GM12878 (cell line): ENCODE results near the gene ARHGAP32. TPM values are rescaled to one million over a fixed set of nuclear protein-coding genes. Genes with fewer than 3 reads are reported as not detected.
"Not testable (repeated sequence)": the region's sequence is repeated elsewhere in the genome, so short reads cannot be mapped to it uniquely, and the experiment has no call there.

ENCODE experiments used
- ATAC-seq: fragments of 200-7000 bp; cut with Tn5 transposase; 3 replicates; pipeline ENCODE4 v1.9.1; 2020; ENCODE audit warnings: mild to moderate bottlenecking, moderate library complexity
- BruUV-seq: library from RNA; stranded (reverse); fragments of 400-500 nt; replicated peaks from 2 replicates; lab custom pipeline; 2021; lab: Mats Ljungman, UMichigan
- CTCF ChIA-PET: fragments of 300-600 bp; sonication (Branson Sonifier 250); formaldehyde crosslinking; extraction: SDS; loops from one replicate; lab custom pipeline; 2021; ENCODE audit warnings: inconsistent platforms; lab: Yijun Ruan, JAX
- POLR2A ChIA-PET: fragments of 350-600 bp; formaldehyde crosslinking; extraction: SDS; loops from one replicate; lab custom pipeline; 2021; ENCODE audit warnings: inconsistent platforms; lab: Charles Lee
- RAD21 ChIA-PET: fragments of 300-600 bp; sonication (Branson Sonifier 250); formaldehyde crosslinking; loops from one replicate; lab custom pipeline; 2023; ENCODE audit warnings: antibody characterized with exemption; ENCODE audit not compliant: unreplicated experiment; lab: Charles Lee
- SMC1A ChIA-PET: fragments of 300-600 bp; sonication (Branson Sonifier 250); formaldehyde crosslinking; loops from one replicate; lab custom pipeline; 2023; ENCODE audit not compliant: unreplicated experiment, uncharacterized antibody; lab: Charles Lee
- DNase-seq: peaks from one replicate; pipeline ENCODE4 v3.0.0-alpha.2; 2011; ENCODE audit warnings: low read depth, low spot score
- FAIRE-seq: peaks from 3 replicates; lab custom pipeline; 2011; peaks lifted over from hg19 to GRCh38; lab: Jason Lieb, UNC
- H2AFZ ChIP-seq: 2 replicates; pipeline ENCODE4 v1.6.0; 2011; ENCODE audit warnings: low read depth, low read length, control low read depth; ENCODE audit not compliant: control insufficient read depth
- H3K27ac ChIP-seq: 2 replicates; pipeline ENCODE4 v1.5.1; 2011; ENCODE audit warnings: control low read depth; ENCODE audit not compliant: control insufficient read depth, insufficient read depth
- H3K27me3 ChIP-seq, 2 experiments: replicated peaks in 1 of 2; 2 replicates each; pipeline versions ENCODE4 v1.6.0 to v1.6.1; 2011; ENCODE audit warnings: low read length in 1 of 2; ENCODE audit not compliant: control insufficient read depth in 2 of 2, insufficient read depth in 2 of 2
- H3K36me3 ChIP-seq, 2 experiments: 2 replicates each; pipeline ENCODE4 v1.5.1; 2011; ENCODE audit warnings: low read length in 1 of 2; ENCODE audit not compliant: control insufficient read depth in 2 of 2, insufficient read depth in 2 of 2
- H3K4me1 ChIP-seq: 2 replicates; pipeline ENCODE4 v1.6.1; 2011; ENCODE audit warnings: mild to moderate bottlenecking, low read length, moderate library complexity, mixed read lengths; ENCODE audit not compliant: control insufficient read depth, insufficient read depth
- H3K4me2 ChIP-seq: 2 replicates; pipeline ENCODE4 v1.6.0; 2011; ENCODE audit warnings: control low read depth; ENCODE audit not compliant: control insufficient read depth, insufficient read depth
- H3K4me3 ChIP-seq: fragments of 200-600 bp; sonication (generic); 2 replicates; pipeline ENCODE4 v1.5.1; 2016
- H3K79me2 ChIP-seq: 2 replicates; pipeline ENCODE4 v1.6.0; 2011; ENCODE audit warnings: low read length; ENCODE audit not compliant: control insufficient read depth, insufficient read depth
- H3K9ac ChIP-seq: 2 replicates; pipeline ENCODE4 v1.8.0; 2011; ENCODE audit warnings: low read length, control low read depth, mixed read lengths; ENCODE audit not compliant: control insufficient read depth, insufficient read depth
- H3K9me3 ChIP-seq: replicated peaks from 3 replicates; pipeline ENCODE4 v1.5.1; 2011; ENCODE audit warnings: mild to moderate bottlenecking, low read length; ENCODE audit not compliant: control insufficient read depth, insufficient read depth
- H4K20me1 ChIP-seq: 2 replicates; pipeline ENCODE4 v1.6.0; 2011; ENCODE audit not compliant: control insufficient read depth, insufficient read depth
- BMI1 ChIP-seq: fragments of 450-650 bp; IDR thresholded peaks from 2 replicates; pipeline ENCODE4 v1.6.1; 2016; ENCODE audit warnings: mild to moderate bottlenecking, moderate library complexity, borderline replicate concordance
- CBFB ChIP-seq: IDR thresholded peaks from 2 replicates; pipeline ENCODE4 v1.6.1; 2016; ENCODE audit warnings: antibody characterized with exemption, low read depth
- PAX5 ChIP-seq: IDR thresholded peaks from 2 replicates; pipeline ENCODE4 v1.6.1; 2011; ENCODE audit warnings: low read depth, low read length, borderline replicate concordance
- SREBF1 ChIP-seq: IDR thresholded peaks from 2 replicates; pipeline ENCODE4 v1.6.1; 2012; ENCODE audit warnings: mild to moderate bottlenecking, low read length
- WGBS: methylation state at CpG from one replicate; pipeline ENCODE4 v1.1.6; 2016; ENCODE audit warnings: low lambda C conversion rate; ENCODE audit not compliant: insufficient replicate concordance, insufficient coverage; ENCODE audit errors: missing lambda C conversion rate; 5-methylcytosine and 5-hydroxymethylcytosine counted together
- in situ Hi-C: fragments of 300-500 bp; cut with MboI; formaldehyde crosslinking; loops from 9 replicates; pipeline ENCODE4 v1.14.3; 2018; ENCODE audit warnings: mixed read lengths
- intact Hi-C: fragments of 100-400 bp; cut with micrococcal nuclease; formaldehyde crosslinking; loops from one replicate; pipeline ENCODE4 v1.14.2; 2022; ENCODE audit not compliant: unreplicated experiment
- polyA plus RNA-seq, 11 experiments: library from polyadenylated mRNA; depleted of rRNA in 4 of 11; unstranded in 6 of 11; stranded (reverse) in 5 of 11; fragments of >200 nt; fragmentation: Nextera tagmentation in 4 of 11; fragmentation: Illumina TruSeq in 1 of 11; extraction: Ambion mirVana in 4 of 11; extraction: Trizol in 1 of 11; gene quantifications; 1 replicate in 1 of 11; 2 replicates in 10 of 11; pipeline versions ENCODE4 v1.2.1 to v1.2.3, GENCODE V29; 2011 to 2016; ENCODE audit warnings: inconsistent platforms in 2 of 11, missing spikeins in 2 of 11, low read depth in 1 of 11
- total RNA-seq, 4 experiments: library from RNA; depleted of rRNA in 3 of 4; stranded (reverse); fragments of >200 nt in 3 of 4; fragmentation: Illumina TruSeq in 1 of 4; extraction: Trizol in 1 of 4; gene quantifications; 2 replicates each; pipeline versions ENCODE4 v1.2.1 to v1.2.3, GENCODE V29; 2013 to 2021
- TF ChIP-seq, protein P1 (sequence below): fragments of 450-650 bp; IDR thresholded peaks from 2 replicates; pipeline ENCODE4 v1.6.1; 2017; ENCODE audit warnings: mild to moderate bottlenecking

Gene ARHGAP32
- total and polyA plus RNA-seq, 10 of the 15 experiments (the other 5 are each of a cell fraction or from before 2014, with no cell fraction given), result under 0.01 to 0.46 (median 0.12) TPM; not detected in 1

DNA sequence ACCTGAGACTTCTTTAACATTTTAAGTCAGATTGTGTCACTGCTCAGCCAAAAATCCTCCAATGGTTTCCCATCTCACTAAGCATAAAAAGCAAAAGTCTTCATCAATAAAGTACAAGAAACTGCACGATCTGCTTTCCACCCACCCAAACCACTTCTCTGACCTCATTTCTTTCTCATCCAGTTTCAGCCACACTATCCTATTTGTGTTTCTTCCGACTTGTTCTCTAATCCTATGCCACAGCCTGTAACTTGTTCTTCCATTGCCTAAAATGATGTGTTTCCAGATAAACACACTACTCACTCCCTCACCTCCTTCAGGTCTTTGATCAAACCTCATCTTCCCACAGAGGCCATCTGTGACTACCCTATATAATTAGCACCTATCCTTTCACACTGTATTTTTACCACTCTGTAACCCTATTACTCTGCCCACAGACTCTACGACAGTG lies 28.4 kb downstream of the ARHGAP32 start (continued):
- TF ChIP-seq, protein P1, sequence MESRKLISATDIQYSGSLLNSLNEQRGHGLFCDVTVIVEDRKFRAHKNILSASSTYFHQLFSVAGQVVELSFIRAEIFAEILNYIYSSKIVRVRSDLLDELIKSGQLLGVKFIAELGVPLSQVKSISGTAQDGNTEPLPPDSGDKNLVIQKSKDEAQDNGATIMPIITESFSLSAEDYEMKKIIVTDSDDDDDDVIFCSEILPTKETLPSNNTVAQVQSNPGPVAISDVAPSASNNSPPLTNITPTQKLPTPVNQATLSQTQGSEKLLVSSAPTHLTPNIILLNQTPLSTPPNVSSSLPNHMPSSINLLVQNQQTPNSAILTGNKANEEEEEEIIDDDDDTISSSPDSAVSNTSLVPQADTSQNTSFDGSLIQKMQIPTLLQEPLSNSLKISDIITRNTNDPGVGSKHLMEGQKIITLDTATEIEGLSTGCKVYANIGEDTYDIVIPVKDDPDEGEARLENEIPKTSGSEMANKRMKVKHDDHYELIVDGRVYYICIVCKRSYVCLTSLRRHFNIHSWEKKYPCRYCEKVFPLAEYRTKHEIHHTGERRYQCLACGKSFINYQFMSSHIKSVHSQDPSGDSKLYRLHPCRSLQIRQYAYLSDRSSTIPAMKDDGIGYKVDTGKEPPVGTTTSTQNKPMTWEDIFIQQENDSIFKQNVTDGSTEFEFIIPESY, result no peak
- TF ChIP-seq CBFB (no peak), BMI1 (no peak), PAX5 (no peak), SREBF1 (no peak)
- TF ChIP-seq, all 136 proteins: peak for 0

DNA sequence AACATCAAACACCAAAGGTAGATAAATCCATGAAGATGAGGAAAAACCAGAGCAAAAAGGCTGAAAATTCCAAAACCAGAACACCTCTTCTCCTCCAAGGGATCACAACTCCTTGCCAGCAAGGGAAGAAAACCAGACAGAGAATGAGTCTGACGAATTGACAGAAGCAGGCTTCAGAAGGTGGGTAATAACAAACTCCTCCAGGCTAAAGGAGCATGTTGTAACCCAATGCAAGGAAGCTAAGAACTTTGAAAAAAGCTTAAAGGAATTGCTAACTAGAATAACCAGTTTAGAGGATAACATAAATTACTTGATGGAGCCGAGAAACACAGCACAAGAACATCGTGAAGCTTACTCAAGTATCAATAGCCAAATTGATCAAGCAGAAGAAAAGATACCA lies 35.0 kb downstream of the ARHGAP32 start:
- H3K4me1 ChIP-seq, H3K9me3 ChIP-seq, DNase-seq, H3K4me3 ChIP-seq, H3K4me2 ChIP-seq, SMC1A ChIA-PET, CTCF ChIA-PET, BruUV-seq, POLR2A ChIA-PET, H4K20me1 ChIP-seq, FAIRE-seq, H3K9ac ChIP-seq, in situ Hi-C loops, RAD21 ChIA-PET, H2AFZ ChIP-seq, intact Hi-C loops, H3K79me2 ChIP-seq, ATAC-seq, H3K36me3 ChIP-seq, H3K27ac ChIP-seq, H3K27me3 ChIP-seq: not testable (repeated sequence)
- 2% methylated on average over 3 of the region's 3 CpGs for whole genome bisulfite sequencing
